Keratinocyte (primary cell): ENCODE measurements around the gene OSTF1.

Source experiments
- CTCF ChIP-seq, 3 experiments: IDR thresholded peaks in 1 of 3; conservative IDR thresholded peaks in 1 of 3; optimal IDR thresholded peaks in 1 of 3; 2 replicates in 2 of 3; 3 replicates in 1 of 3; pipeline versions ENCODE3 to v1.5.1; 2011; ENCODE audit warnings: low read length in 3 of 3, mild to moderate bottlenecking in 3 of 3, moderate library complexity in 2 of 3, control low read depth in 1 of 3, inconsistent platforms in 1 of 3; ENCODE audit not compliant: insufficient read depth in 2 of 3; ENCODE audit errors: extremely low read depth in 1 of 3
- EZH2 ChIP-seq: IDR thresholded peaks from one replicate; pipeline ENCODE4 v1.6.1; 2012; ENCODE audit warnings: inconsistent platforms, mild to moderate bottlenecking, low read length, moderate library complexity

DNA sequence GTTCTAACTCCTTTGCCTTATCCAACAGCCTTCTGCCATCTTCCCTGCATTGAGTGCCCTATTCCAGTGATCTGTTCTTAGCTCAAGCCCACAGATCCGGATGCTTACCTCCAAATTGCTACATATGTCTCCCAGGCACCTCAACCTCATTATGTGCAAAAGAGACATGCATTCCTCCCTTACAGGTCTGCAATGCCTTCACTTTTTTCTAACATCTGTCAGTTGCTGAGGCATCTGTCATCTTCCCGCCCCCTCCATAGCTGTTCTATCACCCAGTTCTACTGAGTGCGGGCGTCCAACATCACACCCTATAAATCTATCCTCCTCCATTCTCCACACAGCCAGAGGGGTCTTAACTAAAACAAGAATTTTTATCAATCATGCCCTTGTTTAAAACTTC is 20.4 kb upstream of the OSTF1 start:
- TF ChIP-seq CTCF (optimal IDR thresholded peaks at IDR 0.05 in 1 of 3, IDR thresholded peaks at IDR 0.05 in 1 of 3, conservative IDR thresholded peaks at IDR 0.05 in 1 of 3; ENCODE audit: extremely low read depth in 1 of 3, insufficient read depth in 2 of 3, low read length in 3 of 3) (no peak), EZH2 (no peak)
